K562 treated with DMSO at 1 percent for 12 hours (cell line): Measurements from ENCODE around the gene TPH1. TPM values are rescaled to one million over a fixed set of nuclear protein-coding genes. Genes with fewer than 3 reads are reported as not detected.

Source experiments
- total RNA-seq: library from RNA; unstranded; fragments of 300-600 nt; gene quantifications from 2 replicates; pipeline ENCODE4 v1.2.3, GENCODE V29; 2022; ENCODE audit not compliant: insufficient read depth

The TPH1 gene
- 0.73 TPM in 1 of 2 replicates, not detected in the other for total RNA-seq

GRCh38 chr11:18046116-18046777 is at the start of gene TPH1:
TPH1 (minus strand) TSS chr11:18046269; CDS start chr11:18040762, 5,507 bp downstream.

GRCh38 chr11:18012906-18013781 is 32.9 kb downstream of the TPH1 start, which contains the start of gene SERGEF:
SERGEF (minus strand) TSS chr11:18013047; CDS start chr11:18013010, 37 bp downstream.

Other genes starting within 250 kb of the TPH1 start
- gene SERGEF, start 33.2 kb downstream of the TPH1 start, total RNA-seq, result 31.4 and 64.8 TPM in 2 replicates
- 17.3 and 22.1 TPM in 2 replicates for gene SAAL1, start 59.8 kb upstream of the TPH1 start, total RNA-seq
- gene MRGPRX3, start 86.3 kb upstream of the TPH1 start, total RNA-seq, result not detected in 2 replicates
- gene MRGPRX4, start 126.6 kb upstream of the TPH1 start, total RNA-seq, result not detected in 2 replicates
- not detected in 2 replicates for gene SAA4, start 190.5 kb upstream of the TPH1 start, total RNA-seq
- gene SAA2, start 202.4 kb upstream of the TPH1 start, total RNA-seq, result not detected in 2 replicates
- gene SAA1, start 220.0 kb upstream of the TPH1 start, total RNA-seq, result not detected in 2 replicates